GM18951 (cell line): ENCODE data around the gene RFC2.

ENCODE experiments used
- POLR2A ChIP-seq: IDR thresholded peaks from 4 replicates; pipeline ENCODE4 v1.6.1; 2011; ENCODE audit warnings: mild to moderate bottlenecking; ENCODE audit not compliant: insufficient read length, insufficient read depth; ENCODE audit errors: extremely low read depth
- in situ Hi-C: fragments of 300-500 bp; cut with MboI; formaldehyde crosslinking; loops from one replicate; pipeline ENCODE4 v1.12.0; 2022; ENCODE audit warnings: low sequenced_read_pairs, mixed read lengths, inconsistent platforms; ENCODE audit not compliant: unreplicated experiment

Gene RFC2

DNA sequence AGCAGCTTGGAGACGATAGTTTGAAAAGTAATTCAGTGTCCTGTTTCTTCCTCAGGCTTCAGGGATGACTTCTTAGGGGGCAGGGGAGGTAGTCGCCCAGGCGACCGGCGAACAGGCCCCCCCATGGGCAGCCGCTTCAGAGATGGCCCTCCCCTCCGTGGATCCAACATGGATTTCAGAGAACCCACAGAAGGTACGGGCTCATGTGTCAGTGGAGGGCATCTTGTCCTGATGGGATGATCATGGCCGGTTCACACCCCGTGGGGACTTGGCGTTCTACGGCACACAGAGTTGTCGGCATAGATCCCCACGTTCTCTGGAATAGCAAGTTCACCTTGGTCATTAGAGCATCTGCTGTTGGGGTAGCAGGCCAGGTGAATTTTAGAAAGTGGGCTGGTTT is 59.5 kb downstream of the RFC2 start:
- TF ChIP-seq POLR2A, result no peak
- in situ Hi-C loops, result no loop called here

DNA sequence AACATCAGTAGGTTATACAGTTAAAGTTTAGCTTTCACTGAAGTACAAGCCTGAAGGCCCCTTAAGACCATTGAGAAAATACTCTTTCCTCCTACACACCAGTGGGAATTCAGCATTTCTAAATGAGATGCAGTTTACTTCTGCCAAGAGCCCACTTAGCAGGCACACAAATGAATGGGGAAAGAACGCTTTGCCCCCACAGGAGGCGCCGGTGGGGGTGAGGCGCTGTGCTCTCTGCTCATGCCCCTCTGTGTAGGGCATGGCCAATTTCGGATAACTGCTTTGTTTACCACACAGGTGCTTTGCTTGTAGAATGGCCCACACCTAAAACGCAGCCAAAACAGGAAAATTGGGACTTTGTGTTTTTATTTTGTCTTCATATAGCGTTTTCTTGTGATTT is 60.3 kb downstream of the RFC2 start:
- TF ChIP-seq POLR2A, result no peak
- in situ Hi-C loops, result no loop called here

DNA sequence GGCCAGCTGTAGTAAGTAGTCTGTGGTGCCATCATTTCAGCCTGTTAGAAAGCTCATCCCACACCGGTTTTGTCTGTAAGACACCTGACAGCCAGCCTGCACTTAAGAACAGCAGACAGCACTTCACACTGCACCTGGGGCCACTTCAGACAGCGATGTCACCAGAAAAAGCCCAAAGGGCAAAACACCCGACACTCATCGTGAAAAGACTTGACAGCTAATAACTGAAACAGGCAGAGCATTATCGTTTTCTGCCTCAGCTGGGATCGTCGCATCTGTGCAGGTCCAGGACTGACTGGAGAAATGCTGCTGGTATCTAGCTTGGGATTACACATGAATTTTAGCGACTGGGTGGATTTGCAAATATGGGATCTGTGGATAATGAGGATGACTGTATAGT is 61.1 kb downstream of the RFC2 start:
- TF ChIP-seq POLR2A, result no peak
- in situ Hi-C loops, result no loop called here

DNA sequence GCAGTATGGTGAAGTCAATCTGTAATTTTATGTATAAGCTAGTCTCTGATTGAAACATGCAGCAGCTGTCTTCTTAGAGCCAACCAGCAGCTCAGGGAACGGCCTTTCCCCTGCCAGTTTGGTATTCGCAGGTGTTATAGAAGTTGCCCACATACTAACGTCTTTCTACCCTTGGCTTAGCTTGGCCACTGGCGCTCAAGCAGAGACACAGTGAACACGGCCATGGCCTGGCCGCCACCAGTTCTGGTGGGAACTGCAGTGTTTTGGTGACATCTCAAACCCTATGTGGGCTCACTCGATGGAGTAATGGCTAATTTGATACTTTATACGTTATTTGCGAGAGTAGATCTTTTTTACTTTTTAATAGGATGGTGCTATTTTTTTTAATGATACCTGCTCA is 63.0 kb downstream of the RFC2 start:
- TF ChIP-seq POLR2A, result no peak
- in situ Hi-C loops, result no loop called here

DNA sequence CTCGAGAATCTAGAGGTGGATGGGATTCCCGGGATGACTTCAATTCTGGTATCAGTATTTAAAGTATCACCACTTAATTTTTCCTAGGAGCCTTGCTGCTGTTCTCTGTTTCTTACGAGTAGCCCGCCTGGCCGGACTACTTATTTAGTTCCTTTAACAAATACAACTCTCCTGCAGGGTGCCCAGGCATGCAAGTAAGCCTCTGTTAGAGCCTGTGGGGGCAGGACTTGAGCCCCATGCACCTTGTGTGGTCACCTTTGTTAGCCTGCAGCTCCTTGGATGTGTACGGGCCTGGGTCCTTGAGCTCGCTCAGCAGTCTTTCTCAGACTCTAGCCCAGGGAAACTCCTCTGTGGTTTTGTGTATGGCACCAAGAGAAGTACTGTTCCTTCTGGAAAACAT is 63.9 kb downstream of the RFC2 start:
- in situ Hi-C loops, result no loop called here
- no peak for TF ChIP-seq POLR2A

DNA sequence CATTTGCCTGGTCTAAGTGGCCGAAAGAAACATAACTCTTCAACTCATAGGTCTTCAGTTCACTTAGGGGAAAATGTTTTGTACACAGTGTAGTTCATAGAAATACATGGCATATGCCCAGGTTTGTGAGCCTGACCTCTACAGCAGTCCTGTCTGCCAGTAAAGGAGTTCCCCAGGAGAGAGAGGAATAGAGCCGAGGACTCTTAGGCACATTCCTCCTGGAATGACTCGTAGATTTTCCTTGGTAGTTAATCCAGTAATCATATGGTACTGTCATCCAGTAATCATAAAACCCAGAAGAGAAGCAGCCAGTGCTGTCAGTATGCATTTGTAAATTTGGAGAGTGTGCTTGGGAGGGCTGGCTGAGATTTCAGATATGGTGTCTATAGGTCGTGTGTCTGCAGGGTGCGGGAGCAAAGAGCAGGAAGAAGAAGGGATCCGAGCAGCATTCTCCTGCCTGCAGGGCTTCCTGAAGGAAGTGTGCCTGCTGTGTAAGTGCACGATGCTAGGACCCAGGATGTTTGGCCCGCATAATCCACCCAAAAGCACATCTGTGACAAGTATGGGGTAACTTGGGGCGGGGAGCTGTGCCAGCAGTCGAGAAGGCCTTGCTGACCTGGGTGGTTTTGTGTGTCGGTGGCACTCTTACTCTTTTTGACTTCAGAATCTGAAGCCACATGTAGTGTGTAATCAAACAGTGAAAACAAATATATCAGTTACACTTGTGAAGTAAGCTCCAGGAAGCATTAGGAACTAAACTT is 66.1 kb downstream of the RFC2 start:
- in situ Hi-C loops, result loop anchor here (10.0 kb wide), 1 partner anchor 113 kb away; no protein-coding TSS in a partner anchor
- TF ChIP-seq POLR2A, result no peak

DNA sequence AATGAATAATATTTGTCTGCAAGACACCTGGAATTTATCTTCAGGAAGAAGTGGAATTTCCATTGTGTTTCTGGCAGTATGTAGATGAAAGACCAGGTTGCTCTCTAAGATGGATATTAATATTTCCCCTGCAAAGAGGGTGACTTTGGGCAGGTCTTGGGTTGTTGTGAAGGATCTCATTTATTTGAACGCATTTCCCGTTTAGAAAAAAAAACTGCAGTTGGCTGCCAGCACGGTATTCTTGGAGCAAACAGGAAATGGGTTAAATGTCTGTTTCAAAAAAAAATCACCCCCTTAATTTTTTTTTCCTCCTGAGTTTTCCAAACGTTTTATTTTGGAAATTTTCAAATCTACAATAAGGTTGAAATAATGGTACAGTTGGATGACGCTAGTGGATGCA is 68.6 kb downstream of the RFC2 start:
- in situ Hi-C loops, result loop anchor here (10.0 kb wide), 1 partner anchor 111 kb away; no protein-coding TSS in a partner anchor
- TF ChIP-seq POLR2A, result no peak

DNA sequence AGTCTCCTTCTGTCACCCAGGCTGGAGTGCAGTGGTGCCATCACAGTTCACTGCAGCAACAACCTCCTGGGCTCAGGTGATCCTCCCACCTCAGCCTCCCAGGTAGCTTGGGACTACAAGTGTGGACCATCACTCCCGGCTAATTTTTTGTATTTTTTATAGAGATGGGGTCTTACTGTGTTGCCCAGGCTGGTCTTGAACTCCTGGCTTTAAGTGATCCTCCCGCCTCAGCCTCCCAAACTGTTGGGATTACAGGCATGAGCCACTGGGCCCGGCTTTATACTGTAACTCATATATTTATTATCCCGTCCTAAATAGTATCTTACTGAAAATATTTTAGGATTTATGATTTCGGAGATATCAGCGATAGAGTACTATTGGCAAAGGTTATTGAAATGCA is 69.2 kb downstream of the RFC2 start:
- in situ Hi-C loops, result loop anchor here (10.0 kb wide), 1 partner anchor 110 kb away; no protein-coding TSS in a partner anchor

DNA sequence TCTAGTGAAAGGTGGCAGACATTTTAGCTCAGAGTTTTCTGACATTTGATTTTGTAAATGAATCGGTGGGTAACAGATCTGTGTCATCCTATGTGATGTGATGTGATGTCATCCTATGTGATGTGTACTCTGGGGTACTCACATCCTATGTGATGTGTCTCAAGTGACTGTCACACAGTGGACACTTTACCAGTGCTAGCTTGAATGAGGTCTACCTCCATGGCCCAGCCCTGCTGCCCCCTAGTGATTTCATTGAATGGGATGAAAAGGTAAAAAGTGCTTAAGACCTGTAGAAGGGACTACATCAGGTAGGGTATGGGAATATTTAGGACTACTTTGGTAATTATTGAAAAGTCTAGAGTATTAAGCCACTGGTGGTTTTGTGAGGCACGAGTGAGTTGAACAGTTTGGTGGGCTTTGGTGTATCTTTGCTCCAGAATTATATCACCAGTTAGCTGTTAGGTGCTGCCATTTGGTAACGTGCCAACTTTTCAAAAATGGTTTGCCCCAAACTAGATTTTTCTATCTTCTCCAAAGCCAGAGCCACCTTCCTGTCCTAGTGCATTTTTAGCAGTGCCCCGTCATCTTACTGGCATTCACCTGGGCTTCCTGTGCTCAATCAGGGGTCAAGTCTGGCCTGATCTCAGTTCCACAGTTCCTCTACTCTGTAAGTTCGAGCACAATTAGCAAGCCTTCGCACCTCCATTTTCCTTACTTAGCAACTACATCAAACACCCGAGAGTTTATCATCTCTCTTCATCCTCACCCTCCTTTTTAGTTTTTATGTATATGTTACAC is 70.3 kb downstream of the RFC2 start:
- in situ Hi-C loops, result loop anchor here (10.0 kb wide), 1 partner anchor 109 kb away; no protein-coding TSS in a partner anchor
- no peak for TF ChIP-seq POLR2A

More for the DNA sequence above, 69.2 kb downstream of the RFC2 start:
- TF ChIP-seq POLR2A, result no peak

DNA sequence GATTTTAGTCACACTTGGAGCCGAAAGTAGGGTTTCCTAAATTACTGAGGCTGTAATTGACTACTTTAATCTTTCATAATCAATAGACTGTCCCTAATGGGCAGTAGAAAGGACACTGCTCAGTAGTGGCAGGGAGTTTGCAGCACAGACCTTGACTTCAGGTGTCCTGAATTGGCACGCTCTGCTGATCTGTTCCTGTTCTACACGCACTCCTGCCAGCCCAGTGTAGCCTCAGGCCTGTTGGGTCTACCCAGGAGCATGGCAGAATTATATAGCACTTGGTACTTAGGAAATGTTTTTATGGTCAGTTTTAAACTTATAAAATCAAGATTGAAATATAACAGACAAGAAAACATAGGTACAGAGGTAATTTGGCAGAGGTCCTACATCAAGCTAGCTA is 71.1 kb downstream of the RFC2 start:
- TF ChIP-seq POLR2A, result no peak
- in situ Hi-C loops, result loop anchor here (10.0 kb wide), 1 partner anchor 108 kb away; no protein-coding TSS in a partner anchor

DNA sequence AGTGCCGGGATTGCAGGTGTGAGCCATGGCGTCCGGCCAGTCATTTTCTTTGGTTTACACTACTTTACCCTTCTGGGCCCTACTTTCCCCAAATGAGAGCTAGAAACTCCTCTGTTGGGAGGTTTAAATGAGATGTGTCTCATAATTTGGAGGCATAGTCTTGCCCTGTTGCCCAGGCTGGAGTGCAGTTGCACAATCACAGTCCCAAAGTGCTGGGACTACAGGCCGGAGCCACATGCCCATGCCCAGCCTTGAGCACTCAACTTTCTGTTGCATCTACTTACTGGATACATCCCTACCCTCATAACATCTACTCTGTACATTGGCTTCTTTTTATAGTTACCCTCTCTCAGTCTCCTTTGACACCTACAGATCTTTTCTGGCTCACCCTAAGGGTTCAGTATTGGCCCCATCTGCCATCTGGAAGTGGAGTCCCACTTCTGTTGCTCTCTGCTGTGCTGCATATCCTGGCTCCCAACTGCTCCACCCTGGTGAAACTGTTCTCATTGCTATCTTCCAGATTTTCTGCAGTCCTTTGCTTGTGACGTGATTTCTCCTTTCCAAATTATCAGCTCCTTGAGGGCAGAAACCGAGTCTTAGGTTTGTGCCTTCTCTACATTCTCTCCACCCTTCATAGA is 71.6 kb downstream of the RFC2 start:
- in situ Hi-C loops, result loop anchor here (10.0 kb wide), 1 partner anchor 108 kb away; no protein-coding TSS in a partner anchor
- no peak for TF ChIP-seq POLR2A

DNA sequence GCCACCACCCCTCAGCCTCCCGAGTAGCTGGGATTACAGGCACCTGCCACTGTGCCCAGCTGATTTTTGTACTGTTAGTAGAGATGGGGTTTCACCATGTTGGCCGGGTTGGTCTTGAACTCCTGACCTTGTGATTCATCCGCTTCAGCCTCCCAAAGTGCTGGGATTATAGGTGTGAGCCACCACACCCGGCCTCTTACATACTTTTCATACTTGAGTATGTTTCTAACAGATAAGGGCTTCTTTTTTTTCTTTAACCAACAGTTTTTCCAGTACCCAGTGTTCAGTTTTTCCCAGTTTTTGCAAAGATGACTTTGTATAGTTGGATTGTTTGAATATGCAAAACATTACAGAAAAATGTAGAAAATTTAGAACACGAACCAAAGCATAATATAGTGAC is 72.4 kb downstream of the RFC2 start:
- no peak for TF ChIP-seq POLR2A
- in situ Hi-C loops, result loop anchor here (10.0 kb wide), 1 partner anchor 107 kb away; no protein-coding TSS in a partner anchor
